ENCODE results near the gene COX19. TPM values are rescaled to one million over a fixed set of nuclear protein-coding genes. Genes with fewer than 3 reads are reported as not detected.

Gene COX19, protein sequence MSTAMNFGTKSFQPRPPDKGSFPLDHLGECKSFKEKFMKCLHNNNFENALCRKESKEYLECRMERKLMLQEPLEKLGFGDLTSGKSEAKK
- total RNA-seq = 6.0 and 11.5 TPM in 2 replicates

DNA sequence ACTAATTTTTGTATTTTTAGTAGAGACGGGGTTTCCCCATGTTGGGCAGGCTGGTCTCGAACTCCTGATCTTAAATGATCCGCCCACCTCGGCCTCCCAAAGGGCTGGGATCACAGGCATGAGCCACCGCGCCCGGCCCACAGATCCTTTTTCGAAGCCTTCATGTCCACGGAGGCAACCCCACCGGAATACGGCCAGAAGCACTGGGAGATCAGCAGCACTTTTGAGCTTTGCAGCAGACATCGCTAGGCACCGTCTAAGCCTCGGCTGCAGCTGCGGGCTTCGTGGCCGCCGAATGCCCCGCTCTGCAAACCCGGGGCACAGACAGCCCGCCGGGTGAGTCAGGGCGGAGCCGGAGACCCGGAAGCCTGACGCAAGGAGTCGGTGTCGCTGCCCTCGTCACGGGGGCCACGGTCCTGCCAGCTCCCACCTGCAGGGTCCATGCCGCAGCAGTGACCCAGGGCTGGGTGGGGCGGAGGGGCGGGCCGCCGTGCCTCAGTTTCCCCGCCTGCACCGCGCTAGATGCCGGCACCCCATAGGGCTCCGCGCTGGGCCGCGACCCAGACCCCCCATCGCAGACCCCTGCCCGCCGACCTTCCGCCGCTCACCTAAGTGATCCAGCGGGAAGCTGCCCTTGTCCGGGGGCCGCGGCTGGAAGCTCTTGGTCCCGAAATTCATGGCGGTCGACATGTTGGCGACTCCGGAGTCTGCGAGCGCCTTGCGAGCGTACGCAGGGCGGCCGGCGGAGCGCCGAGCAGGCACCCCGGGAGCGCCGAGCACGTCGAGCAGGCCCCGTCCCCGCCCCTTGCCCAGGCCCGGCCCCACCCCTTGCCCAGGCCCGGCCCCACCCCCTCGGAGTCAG is at the start of gene COX19:
TSS of gene COX19 (minus strand) at position 730 of the 862 bp plus-strand sequence. CDS start at position 690, 40 bp downstream.

DNA sequence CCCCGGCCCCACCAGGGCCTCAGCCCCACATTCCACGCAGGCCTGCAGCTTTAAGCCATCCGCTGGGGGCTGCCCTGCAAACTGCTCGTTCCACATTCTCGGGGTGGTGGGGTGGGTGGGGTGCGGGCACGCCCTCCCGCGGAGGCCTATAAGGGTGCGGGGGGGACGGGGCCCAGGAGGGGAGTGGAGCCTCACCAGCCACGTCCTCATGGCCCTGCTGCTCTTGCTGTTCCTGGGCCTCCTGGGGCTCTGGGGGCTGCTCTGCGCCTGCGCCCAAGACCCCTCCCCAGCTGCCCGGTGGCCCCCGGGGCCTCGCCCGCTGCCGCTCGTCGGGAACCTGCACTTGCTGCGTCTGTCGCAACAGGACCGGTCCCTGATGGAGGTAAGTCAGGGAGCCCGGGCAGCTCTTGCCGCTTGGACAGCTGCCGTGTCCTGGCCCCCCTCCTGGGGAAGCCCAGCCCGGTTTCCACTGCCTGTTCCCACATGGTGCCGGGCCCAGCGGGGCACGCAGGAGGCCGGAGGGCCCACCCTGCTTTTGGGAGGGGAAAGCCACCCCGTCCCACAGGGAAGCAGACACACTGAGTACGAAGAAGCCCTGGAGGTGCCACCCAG is 7.8 kb upstream of the COX19 start, which contains the start of gene CYP2W1:
TSS of gene CYP2W1 (plus strand) at position 178 of the 612 bp plus-strand sequence. CDS start at position 209, 31 bp downstream.

DNA sequence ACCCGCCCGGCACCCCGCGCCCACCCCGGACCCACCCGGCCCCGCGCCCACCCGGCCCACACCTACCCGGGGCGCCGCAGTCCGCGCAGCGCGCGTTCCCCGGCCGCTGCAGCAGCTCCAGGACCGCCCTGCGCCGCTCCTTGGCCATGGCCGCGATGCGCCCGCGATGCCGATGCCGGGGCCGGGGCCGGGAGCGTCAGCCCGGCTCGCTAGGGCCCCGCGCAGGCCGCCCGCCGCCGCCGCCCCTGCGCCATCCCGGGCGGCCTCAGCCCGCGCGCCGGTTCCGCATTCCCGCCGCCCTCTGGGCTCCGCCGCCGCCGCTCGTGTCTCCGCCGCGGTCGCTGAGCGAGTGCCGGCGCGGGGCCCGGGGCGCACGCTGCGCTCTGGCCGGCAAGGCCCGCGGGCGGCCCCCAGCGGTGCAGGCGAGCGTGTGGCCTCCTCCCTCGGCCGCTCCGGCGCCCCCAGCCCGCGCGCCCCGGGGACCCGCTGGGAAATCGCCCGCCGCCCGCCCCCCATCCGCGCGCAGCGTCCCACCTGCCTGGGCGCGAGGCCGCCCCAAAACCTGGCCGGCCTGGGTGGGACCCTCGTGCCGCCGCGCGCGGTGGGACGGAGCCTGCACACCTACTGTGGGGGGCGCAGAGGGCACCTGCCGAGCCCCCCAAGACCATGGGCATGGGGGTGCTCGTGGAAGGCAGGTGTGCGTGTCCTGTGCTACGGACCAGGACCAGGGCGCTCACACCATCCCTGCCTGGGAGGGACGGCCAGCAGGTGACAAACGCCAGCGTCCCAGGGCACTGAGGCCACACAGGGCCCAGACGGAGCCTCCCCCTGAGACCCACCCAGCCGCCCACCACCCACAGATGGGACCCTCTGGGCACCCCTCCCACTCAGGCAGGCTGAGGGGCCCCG is 20.8 kb downstream of the COX19 start, which contains the start of gene ADAP1:
TSS of gene ADAP1 (minus strand) at position 351 of the 909 bp plus-strand sequence. CDS start at position 148, 203 bp downstream.

Other genes with a start within 250 kb of the COX19 start
- 15.6 and 22.4 TPM in 2 replicates for gene DNAAF5, start 248.8 kb downstream of the COX19 start, total RNA-seq
- gene PRKAR1B, start 248.3 kb downstream of the COX19 start, total RNA-seq = 11.3 and 13.5 TPM in 2 replicates
- 125 and 131 TPM in 2 replicates for gene SUN1, start 143.1 kb downstream of the COX19 start, total RNA-seq
- gene GET4, start 99.0 kb downstream of the COX19 start, total RNA-seq = 23.7 and 29.6 TPM in 2 replicates
- 18.3 and 25.6 TPM in 2 replicates for gene ADAP1, start 20.9 kb downstream of the COX19 start, total RNA-seq
- 0.24 TPM in 1 of 2 replicates, not detected in the other for gene CYP2W1, start 7.6 kb upstream of the COX19 start, total RNA-seq
- gene GPR146, start 69.0 kb upstream of the COX19 start, total RNA-seq = 2.8 and 3.9 TPM in 2 replicates
- gene GPER1, start 112.6 kb upstream of the COX19 start, total RNA-seq = 0.21 and 0.48 TPM in 2 replicates
- gene ZFAND2A, start 184.6 kb upstream of the COX19 start, total RNA-seq = 14.9 and 37.5 TPM in 2 replicates

Measured in tracheal epithelial cell (primary cell).